Measurements from ENCODE around the gene FFAR2. TPM values are rescaled to one million over a fixed set of nuclear protein-coding genes. Genes with fewer than 3 reads are reported as not detected.

FFAR2 gene
- total RNA-seq, 1 experiment from 2014 or later, result not detected

DNA sequence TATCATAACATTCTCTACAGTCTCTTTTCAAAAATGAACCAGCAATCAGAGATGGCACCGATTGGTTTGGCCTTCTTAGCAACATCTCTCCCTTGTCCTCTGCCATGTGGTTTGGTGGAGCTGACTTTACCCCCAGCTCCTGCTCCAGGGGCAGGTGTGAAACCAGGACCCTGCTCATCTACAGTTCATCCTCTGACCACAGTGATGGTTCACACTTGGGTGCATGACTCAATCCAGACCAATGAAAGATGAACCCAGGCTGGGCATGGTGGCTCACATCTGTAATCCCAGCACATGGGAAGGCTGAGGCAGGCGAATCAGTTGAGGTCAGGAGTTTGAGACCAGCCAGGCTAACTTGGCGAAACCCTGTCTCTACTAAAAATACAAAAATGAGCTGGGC lies 33.6 kb upstream of the FFAR2 start:
- intact Hi-C loops (cut with micrococcal nuclease), result no loop called here
- POLR2A ChIA-PET (ENCODE audit: unreplicated experiment), result no interaction called here
- ATAC-seq, result no peak

DNA sequence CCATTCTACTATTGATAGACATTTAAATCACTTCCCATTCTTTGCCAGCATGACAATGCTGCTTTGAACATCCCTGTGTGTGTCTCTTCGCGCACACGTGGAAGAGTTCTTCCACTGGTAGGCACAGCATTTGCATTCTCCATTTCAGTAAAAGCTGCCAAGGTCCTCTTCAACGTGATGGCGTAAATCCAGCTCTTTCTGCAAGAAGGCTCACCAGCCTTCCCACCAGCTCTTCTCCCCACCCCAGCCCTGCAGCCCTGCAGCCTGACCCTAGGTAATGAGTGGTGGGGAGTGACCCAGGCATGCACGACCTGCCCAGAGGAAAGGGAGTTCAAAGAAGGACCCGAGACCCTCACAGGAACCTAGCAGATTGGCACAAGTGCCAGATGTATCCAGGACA lies 31.7 kb upstream of the FFAR2 start:
- H2AFZ ChIP-seq (ENCODE audit: low read length), result no peak overlapping the region
- H3K4me2 ChIP-seq (ENCODE audit: low read length), result no peak overlapping the region
- no peaks in the 10 kb centered on the region for H3K79me2 ChIP-seq (ENCODE audit: low read length)
- H3K27me3 ChIP-seq (ENCODE audit: low read length), result peaks cover 39% of the 10 kb centered on the region
- H3K4me3 ChIP-seq (ENCODE audit: low read length), result no peak overlapping the region
- no peak overlapping the region for H3K9ac ChIP-seq (ENCODE audit: low read length)
- H3K9me2 ChIP-seq (replicated peaks; ENCODE audit: low read length), result no peaks in the 10 kb centered on the region
- no peaks in the 10 kb centered on the region for H3K9me3 ChIP-seq (ENCODE audit: low read length)
- CTCF ChIA-PET, result no interaction called here
- H3K27ac ChIP-seq (ENCODE audit: low read length), result no peak overlapping the region
- H3K4me1 ChIP-seq (ENCODE audit: insufficient read depth, low read length), result no peaks in the 10 kb centered on the region
- TF ChIP-seq EZH2phosphoT487 (IDR thresholded peaks at IDR 0.05; ENCODE audit: borderline replicate concordance, low read length) (no peak), EZH2 (IDR thresholded peaks at IDR 0.05; ENCODE audit: low read length, unreplicated experiment) (no peak)
- TF ChIP-seq, protein P1, sequence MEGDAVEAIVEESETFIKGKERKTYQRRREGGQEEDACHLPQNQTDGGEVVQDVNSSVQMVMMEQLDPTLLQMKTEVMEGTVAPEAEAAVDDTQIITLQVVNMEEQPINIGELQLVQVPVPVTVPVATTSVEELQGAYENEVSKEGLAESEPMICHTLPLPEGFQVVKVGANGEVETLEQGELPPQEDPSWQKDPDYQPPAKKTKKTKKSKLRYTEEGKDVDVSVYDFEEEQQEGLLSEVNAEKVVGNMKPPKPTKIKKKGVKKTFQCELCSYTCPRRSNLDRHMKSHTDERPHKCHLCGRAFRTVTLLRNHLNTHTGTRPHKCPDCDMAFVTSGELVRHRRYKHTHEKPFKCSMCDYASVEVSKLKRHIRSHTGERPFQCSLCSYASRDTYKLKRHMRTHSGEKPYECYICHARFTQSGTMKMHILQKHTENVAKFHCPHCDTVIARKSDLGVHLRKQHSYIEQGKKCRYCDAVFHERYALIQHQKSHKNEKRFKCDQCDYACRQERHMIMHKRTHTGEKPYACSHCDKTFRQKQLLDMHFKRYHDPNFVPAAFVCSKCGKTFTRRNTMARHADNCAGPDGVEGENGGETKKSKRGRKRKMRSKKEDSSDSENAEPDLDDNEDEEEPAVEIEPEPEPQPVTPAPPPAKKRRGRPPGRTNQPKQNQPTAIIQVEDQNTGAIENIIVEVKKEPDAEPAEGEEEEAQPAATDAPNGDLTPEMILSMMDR (conservative IDR thresholded peaks at IDR 0.05; ENCODE audit: low read depth, low read length), result no peak
- intact Hi-C loops (cut with micrococcal nuclease), result no loop called here
- no peaks in the 10 kb centered on the region for H4K20me1 ChIP-seq (ENCODE audit: low read length)
- DNase-seq (no peak), ATAC-seq (no peak)
- H3K36me3 ChIP-seq (ENCODE audit: low read depth, low read length), result no peaks in the 10 kb centered on the region
- no peaks in the 10 kb centered on the region for H3F3A ChIP-seq (ENCODE audit: low read length, unreplicated experiment)
- POLR2A ChIA-PET (ENCODE audit: unreplicated experiment), result interaction anchor here (0.5 kb wide), 1 partner anchor 11 kb away, joined by 4 read pairs; no protein-coding TSS in a partner anchor
- BruUV-seq (replicated peaks), result no TSS peak

More for the DNA sequence above, 33.6 kb upstream of the FFAR2 start:
- no TSS peak for BruUV-seq (replicated peaks)
- Histone ChIP-seq H3K4me3 (ENCODE audit: low read length) (no peak overlapping the region), H4K20me1 (ENCODE audit: low read length) (no peaks in the 10 kb centered on the region), H3K4me1 (ENCODE audit: insufficient read depth, low read length) (no peaks in the 10 kb centered on the region), H3K9ac (ENCODE audit: low read length) (no peak overlapping the region), H3F3A (ENCODE audit: low read length, unreplicated experiment) (no peaks in the 10 kb centered on the region), H3K27me3 (ENCODE audit: low read length) (peaks cover 49% of the 10 kb centered on the region), H3K27ac (ENCODE audit: low read length) (no peak overlapping the region), H3K79me2 (ENCODE audit: low read length) (no peaks in the 10 kb centered on the region), H3K9me2 (replicated peaks; ENCODE audit: low read length) (no peaks in the 10 kb centered on the region), H3K4me2 (ENCODE audit: low read length) (no peak overlapping the region), H3K36me3 (ENCODE audit: low read depth, low read length) (no peaks in the 10 kb centered on the region), H2AFZ (ENCODE audit: low read length) (no peak overlapping the region), H3K9me3 (ENCODE audit: low read length) (no peaks in the 10 kb centered on the region)
- TF ChIP-seq EZH2 (IDR thresholded peaks at IDR 0.05; ENCODE audit: low read length, unreplicated experiment) (no peak), EZH2phosphoT487 (IDR thresholded peaks at IDR 0.05; ENCODE audit: borderline replicate concordance, low read length) (no peak)
- TF ChIP-seq, protein P1 (conservative IDR thresholded peaks at IDR 0.05; ENCODE audit: low read depth, low read length), result no peak
- CTCF ChIA-PET, result no interaction called here
- DNase-seq, result no peak

DNA sequence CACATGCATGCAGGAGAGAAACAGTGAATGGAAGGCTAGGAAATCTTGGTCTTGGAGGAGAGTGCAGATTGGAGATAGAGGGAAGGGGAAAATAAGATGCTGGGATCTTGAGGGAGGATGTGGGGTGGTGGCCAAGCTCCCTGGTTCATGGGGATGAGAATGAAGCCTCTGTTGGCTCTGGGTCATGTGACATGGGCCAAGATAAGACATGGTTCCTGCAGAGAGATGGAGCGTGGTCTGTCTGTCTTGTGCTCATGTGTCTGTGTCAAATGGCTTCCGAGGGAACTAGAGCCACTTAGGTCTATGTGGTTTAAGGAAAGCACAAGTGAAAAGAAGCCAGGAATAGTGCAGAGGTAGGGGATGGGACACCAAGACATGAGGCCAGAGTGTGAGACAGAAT lies 30.8 kb upstream of the FFAR2 start:
- Histone ChIP-seq H3K36me3 (ENCODE audit: low read depth, low read length) (no peaks in the 10 kb centered on the region), H3K4me3 (ENCODE audit: low read length) (no peak overlapping the region), H3K9me2 (replicated peaks; ENCODE audit: low read length) (no peaks in the 10 kb centered on the region), H3K27ac (ENCODE audit: low read length) (no peak overlapping the region), H3K27me3 (ENCODE audit: low read length) (peaks cover 35% of the 10 kb centered on the region), H3K9me3 (ENCODE audit: low read length) (no peaks in the 10 kb centered on the region), H3F3A (ENCODE audit: low read length, unreplicated experiment) (no peaks in the 10 kb centered on the region), H2AFZ (ENCODE audit: low read length) (no peak overlapping the region), H3K4me1 (ENCODE audit: insufficient read depth, low read length) (no peaks in the 10 kb centered on the region), H3K79me2 (ENCODE audit: low read length) (no peaks in the 10 kb centered on the region), H3K9ac (ENCODE audit: low read length) (no peak overlapping the region), H3K4me2 (ENCODE audit: low read length) (no peak overlapping the region), H4K20me1 (ENCODE audit: low read length) (no peaks in the 10 kb centered on the region)
- TF ChIP-seq EZH2phosphoT487 (IDR thresholded peaks at IDR 0.05; ENCODE audit: borderline replicate concordance, low read length) (no peak), EZH2 (IDR thresholded peaks at IDR 0.05; ENCODE audit: low read length, unreplicated experiment) (no peak)
- TF ChIP-seq, protein P1 (conservative IDR thresholded peaks at IDR 0.05; ENCODE audit: low read depth, low read length), result no peak
- ATAC-seq (no peak), DNase-seq (no peak)
- intact Hi-C loops (cut with micrococcal nuclease), result no loop called here
- no TSS peak for BruUV-seq (replicated peaks)
- ChIA-PET CTCF (no interaction called here), POLR2A (ENCODE audit: unreplicated experiment) (no interaction called here)

Measured in PC-3 (cell line).